Central memory CD4-positive, alpha-beta T cell (primary cell): Measurements from ENCODE around the gene C12orf56.

Experiments
- DNase-seq: peaks from one replicate; pipeline ENCODE4 v3.0.0; 2022
- total RNA-seq, 3 experiments: gene quantifications; one replicate each; lab custom pipeline; 2026; lab: John Stamatoyannopoulos, UW

C12orf56 gene
- total RNA-seq: 0 to 0.96 (median 0.07) reads per million in 3 experiments

DNA sequence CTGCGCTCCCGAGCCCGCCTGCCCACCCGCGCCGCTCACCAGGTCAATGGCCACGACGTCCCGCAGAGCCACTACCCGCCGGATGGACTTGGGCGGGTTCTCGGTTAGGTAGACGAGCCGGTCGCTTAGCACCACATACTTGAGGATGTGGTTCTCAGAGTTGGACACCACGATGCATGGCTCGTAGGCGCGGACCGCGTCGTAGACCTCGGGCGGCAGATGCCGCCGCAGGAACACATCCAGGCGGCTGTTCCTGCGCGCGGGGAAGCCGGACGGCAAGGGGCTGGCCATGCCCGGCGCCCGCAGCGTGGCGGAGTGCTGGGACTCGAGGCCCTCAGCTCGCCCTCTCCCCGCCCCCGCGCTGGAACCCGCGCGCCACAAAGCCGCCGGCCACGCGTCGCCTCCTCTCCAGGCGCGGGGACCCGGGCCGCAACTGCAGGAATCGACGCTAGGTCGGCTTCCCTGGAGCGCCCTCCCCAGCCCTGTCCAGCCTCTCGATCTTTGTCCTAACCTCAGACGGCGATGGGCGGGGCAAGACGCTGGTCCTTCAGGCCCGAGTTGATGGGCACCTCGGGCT lies at the start of gene C12orf56:
C12orf56 (minus strand) TSS at position 484 of the 577 bp plus-strand sequence; CDS start at position 291, 193 bp downstream.
- DNase-seq: no peak

- DNase-seq: no peak
Observed at GRCh38 chr12:64440100-64440499, 49.5 kb upstream of the C12orf56 start.

GRCh38 chr12:64433915-64434314 lies 43.4 kb upstream of the C12orf56 start:
- DNase-seq: no peak

DNA sequence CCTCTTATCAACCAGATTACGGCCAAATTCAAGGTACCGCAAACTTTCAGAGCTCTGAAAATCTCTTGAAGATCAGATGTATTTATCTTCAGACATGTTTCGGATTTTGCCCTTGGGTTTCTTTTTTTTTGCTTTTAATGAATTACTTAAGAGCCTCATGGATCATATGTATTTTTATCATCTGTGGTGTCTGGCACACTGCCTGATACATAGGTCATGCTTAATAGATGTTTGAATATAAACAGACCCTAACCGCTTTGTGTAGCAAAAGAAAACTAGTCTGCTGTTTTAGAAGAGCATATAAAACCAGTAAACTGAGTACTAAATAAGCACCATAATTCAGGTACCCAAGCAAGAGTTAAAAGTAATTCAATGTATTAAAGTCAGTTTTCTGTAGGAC lies 41.2 kb upstream of the C12orf56 start:
- no peak for DNase-seq

DNA sequence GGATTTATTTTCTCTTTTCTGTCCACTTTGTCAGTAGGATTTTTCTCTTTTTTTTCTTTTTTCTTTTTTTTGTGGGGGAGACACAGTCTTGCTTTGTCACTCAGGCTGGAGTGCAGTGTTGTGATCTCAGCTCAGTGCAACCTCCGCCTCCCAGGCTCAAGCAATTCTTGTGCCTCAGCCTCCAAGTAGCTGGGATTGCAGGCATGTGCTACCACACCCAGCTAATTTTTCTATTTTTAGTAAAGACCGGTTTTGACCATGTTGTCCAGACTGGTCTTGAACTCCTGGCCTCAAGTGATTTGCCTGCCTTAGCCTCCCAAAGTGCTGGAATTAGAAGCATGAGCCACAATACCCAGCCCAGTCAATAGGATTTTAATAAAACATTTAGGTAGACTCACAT lies 40.3 kb upstream of the C12orf56 start:
- no peak for DNase-seq

DNA sequence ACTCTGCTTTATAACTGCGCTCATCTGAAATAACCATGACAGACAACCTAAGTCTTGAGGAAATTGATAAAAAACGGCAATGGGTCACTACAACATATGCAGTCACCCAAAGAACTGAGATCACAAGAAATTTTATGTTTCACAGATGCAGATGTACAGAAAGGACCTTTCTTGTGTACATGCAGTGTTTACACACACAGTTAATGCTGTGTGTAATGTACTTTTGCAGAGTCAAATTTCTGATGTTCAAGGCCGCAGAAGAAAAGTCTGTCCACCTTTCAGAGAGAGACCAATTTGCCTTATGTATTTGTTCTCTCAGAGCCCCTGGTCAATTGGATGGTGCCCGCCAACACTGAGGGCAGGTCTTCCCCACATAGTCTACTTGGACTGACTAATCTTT lies 38.4 kb upstream of the C12orf56 start:
- no peak for DNase-seq

DNA sequence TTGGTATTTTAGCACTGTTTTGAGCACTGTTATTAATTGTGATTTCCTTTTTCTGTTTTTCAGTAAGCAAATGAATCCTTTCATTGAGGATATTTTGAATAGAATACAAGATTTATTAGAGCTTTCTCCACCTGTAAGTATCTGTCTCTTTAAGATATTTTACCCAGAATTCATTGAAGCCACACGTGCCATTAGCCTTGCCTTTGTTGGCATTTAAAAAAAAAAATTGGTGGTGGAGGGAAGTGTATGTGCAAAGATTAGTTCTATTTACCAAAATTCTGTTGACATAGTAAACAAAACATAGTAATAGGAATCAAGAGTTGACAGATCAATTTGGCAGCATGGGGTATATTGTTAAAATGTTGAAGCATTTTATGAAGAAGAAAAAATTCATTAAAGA lies 37.4 kb upstream of the C12orf56 start:
- no peak for DNase-seq

DNA sequence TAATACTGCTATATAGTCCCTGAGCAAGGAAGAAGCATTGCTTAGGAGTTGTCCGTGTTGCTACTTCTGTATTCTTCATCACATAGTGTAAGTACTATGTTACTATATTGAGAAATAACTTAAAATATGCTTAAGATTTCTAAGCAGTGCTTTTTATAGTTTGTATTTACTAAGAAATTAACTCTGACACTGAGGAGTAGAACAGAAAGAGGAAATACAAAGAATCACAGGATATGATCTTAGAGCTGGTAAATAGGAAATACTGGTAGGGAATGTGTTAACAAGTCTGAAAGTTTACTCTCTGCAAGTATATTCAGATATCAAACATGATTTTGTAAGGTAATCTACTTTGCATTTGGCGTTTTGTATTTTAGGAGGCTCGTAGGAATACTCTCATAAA lies 29.1 kb upstream of the C12orf56 start:
- DNase-seq: no peak

GRCh38 chr12:64418209-64418608 lies 27.7 kb upstream of the C12orf56 start:
- DNase-seq: no peak

- no peak for DNase-seq
Observed at GRCh38 chr12:64413884-64414283, 23.3 kb upstream of the C12orf56 start.

DNA sequence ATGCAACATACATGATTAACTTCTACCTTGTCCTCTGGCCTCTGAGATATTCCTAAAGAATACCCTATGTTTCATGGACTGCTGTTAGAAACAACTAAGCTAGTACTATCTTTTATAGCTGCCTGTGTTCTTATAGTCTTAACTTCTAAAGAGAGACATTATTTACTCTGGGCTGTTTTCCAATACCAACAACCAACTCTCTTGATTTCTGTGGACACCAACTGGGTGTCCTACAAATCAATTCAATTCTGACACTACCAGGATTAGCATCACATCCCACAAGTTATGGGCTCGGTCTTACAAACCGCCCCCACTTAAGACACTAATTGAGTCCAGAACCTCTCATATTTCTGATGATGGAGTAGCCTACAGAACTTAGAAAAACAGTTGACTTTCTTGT lies 21.9 kb upstream of the C12orf56 start:
- no peak for DNase-seq

GRCh38 chr12:64411427-64411826 lies 20.9 kb upstream of the C12orf56 start:
- no peak for DNase-seq

DNA sequence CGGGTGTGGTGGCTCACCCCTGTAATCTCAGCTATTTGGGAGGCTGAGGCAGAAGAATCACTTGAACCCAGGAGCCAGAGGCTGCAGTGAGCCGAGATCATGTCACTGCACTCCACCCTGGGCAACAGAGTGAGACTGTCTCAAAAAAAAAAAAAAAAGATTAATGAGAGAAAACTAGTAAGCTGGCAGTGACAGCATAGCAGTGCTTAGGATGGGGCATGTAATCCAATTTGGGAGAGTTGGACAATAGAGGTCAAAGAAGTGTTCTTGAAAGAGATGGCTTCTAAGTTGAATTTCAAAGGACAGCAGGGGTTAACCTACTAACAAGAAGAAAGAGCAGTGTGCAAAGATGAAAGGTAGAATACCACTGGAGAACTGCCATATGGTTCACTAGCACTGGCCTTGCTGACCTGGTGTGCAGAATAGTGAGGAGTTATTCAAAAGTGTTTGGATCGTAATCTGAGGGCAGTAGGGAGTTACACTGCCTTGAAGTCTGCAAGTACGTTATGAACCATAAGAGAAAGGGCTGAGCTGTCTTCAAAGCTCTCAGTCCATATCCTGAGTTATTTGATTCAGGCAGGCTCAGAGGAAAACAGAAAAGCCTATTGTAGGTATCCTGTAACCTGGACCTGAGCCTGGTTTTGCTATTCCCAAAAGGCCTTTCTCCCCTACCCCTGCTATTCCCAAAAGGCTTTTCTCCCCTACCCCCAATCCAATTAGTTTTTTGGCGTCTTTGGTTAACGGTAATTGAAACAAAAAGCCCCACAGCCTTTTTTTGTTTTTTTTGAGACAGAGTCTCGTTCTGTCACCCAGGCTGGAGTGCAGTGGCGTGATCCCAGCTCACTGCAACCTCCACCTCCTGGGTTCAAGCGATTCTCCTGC lies 17.0 kb upstream of the C12orf56 start:
- no peak for DNase-seq

DNA sequence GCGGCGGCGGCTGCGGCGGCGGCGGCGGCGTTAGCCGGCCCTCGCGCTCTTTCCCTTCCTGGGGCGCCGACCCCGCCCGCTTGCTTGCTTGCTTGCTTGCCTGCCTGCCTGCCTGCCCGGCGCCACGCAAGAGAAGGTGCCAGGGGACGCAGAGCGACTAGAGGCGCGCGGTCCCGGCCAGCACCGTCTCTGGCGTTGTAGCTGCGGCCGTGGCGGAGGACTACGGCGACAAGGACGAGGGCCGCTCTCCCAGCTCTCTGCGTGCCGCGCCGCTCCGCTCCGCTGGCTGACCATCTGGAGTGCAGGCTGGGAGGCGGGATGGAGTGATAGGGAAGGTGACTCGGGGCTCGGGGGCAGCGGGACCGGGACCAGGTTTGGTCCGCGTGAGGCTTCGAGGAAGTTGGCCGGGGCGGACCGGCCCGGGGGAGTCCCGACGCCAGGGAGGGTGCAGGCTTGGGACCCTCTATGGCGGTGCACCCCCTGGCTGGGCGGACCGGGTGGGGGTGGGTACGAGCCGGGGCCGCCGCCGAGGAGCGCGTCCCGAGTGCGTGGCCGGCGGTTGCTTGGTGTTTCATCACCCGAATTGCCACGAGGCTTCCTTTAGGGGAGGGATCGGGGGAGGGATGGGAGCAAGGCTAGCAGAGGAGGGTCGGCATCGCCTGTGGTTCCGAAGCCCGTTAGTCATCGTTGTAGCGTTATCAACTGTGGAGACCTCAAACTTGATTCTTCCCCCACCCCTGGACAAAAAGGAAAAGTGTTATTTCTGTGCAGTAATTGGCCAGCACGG lies 14.1 kb upstream of the C12orf56 start:
- peak; percentile 19 for DNase-seq

DNA sequence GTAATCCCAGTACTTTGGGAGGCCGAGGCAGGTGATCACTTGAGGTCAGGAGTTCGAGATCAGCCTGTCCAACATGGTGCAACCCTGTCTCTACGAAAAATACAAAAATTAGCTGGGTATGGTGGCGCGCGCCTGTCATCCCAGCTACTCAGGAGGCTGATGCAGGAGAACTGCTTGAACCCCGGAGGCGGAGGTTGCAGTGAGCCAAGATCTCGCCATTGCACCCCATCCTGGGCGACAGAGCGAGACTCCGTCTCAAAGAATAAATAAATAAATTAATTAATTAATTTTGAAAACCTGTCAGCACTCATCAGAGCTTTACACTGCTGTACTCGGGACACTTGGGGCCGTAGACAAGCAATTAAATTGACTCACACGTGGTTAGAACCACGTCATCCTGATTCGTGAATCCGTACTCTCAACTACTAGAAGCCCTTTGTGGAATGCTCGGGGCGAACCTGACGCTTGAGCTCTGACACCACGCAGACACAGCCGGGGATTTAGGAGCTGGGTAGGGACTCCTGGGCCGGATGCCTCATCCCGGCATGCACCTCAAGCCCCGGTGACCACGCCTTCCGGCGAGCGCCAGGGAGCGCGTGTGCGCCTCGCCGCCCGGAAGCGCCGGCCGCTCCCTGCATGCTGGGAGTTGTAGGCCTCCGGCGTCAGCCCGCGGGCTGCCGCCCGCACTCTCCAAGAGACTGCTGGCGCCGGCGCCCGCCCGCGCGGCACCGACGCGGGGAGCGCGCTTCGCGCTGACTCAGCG lies 13.3 kb upstream of the C12orf56 start, which contains the start of gene XPOT:
XPOT (plus strand) TSS at position 686 of the 763 bp plus-strand sequence. CDS start 5,644 bp downstream, outside the sequence.
- DNase-seq: peak; percentile 94

- no peak for DNase-seq
Observed at GRCh38 chr12:64402181-64402580, 11.6 kb upstream of the C12orf56 start.

- peak; percentile 47 for DNase-seq
Observed at GRCh38 chr12:64400041-64400440, 9.5 kb upstream of the C12orf56 start.

DNA sequence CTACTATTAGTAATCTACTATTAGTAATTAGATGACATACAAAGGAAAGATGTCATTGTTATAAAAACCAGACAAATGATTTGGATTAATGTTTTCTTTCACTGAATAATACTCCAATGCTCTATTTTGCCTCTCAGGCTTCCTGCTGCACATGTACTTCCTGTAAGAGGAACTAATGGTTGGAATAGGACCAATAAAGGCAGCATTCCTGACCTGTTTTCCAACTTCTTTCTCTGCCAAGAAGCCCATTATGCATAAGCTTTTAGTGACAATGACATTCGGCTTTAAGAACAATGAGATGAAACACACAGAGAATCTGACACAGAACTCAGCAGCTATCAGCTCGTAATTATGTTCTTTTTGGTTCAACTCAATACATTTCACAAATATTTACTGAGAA lies 5.2 kb upstream of the C12orf56 start:
- DNase-seq: no peak

DNA sequence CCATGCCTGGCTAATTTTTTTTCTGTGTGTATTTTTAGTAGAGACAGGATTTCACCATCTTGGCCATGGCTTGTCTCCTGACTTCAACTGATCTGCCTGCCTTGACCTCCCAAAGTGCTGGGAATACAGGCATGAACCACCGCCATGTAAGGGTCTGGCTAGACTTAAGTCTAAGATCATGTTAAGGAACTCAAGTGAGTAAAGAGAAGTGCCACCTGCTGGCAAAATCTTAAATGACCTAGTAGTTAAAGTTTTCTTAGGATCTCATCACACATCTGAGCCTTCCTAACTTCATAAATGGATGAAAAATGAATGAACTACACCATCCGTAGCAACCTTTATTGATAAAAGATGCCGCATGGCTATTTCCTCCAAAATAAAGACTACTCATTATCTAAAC lies 1.7 kb upstream of the C12orf56 start:
- DNase-seq: peak; percentile 15

DNA sequence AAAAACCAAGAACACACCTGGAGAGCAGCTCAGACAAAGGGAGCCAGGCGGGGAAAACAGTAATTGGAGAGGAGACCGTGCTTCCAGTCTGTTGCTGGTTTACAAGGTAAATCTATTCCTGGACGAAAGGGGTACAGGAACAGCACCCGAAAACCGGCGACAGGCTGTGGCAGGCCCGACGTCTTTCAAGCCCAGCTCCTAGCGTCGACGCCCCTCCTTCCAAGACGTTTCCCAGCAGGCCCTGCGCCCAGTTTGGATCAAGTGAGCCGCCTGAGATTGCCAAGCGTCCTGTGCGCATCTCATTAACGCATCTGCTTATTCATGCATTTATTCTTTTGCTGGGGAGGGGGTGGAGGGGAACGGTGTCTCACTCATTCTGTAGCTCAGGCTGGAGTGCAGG lies 1.4 kb downstream of the C12orf56 start:
- DNase-seq: no peak

DNA sequence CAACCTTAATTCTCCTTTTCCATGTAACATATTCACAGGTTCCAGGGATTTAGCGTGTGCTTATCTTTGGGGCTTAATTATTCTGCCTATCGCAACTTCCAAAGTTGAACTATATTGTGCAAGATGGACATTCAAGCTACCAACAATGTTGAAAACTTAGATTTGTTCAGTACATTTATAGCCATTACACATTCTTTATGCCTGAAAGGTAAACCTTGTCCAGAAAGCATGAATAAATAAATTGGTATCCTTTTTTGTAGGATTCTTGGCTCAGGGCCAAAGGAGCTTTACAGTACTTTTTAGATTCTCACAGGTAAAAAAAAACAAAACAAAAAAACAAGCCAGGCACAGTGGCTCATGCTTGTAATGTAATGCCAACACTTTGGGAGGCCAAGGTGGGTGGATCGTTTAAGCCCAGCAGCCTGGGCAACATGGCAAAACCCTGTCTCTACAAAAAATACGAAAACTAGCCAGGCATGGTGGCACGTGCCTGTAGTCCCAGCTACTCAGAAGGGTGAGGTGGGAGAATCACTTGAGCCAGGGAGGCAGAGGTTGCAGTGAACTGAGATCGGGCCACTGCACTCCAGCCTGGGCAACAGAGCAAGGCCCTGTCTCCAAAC lies 3.3 kb downstream of the C12orf56 start:
- no peak for DNase-seq

GRCh38 chr12:64385468-64385867 lies 5.1 kb downstream of the C12orf56 start:
- DNase-seq: no peak
